Pons (tissue), 1 donor: ENCODE measurements around the gene GSG1L.

Experiments
- DNase-seq: peaks from one replicate; pipeline ENCODE4 v3.0.0-alpha.2; 2016; ENCODE audit warnings: low spot score

GSG1L gene

DNA sequence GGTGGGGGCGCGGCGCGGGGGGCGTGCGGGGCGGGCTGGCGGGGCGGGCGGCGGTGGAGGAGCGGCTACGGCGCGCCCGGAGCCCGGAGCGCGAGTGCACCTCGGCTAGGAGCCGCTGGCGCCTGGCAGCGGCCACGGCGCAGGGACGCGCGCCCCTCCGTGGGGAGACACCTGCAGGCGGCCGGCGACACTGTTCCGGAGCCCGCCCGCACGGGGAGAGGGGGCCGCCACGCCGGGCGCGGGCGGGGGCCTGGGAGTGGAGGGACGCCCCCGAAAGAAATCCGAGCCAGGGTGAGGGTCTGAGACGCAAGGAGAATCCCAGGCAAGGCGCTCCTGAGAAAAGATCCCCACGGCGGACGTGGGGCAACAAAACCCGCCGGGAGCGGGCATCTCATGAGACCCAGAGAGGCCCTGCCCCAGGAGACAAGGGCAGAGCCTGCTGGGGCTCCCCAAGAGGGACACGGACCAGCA is at the start of gene GSG1L:
TSS of gene GSG1L (minus strand) at position 124 of the 471 bp plus-strand sequence. CDS start 290 bp downstream, outside the sequence.
- no peak for DNase-seq

GRCh38 chr16:28112908-28113307 is 49.4 kb upstream of the GSG1L start:
- no peak for DNase-seq

DNA sequence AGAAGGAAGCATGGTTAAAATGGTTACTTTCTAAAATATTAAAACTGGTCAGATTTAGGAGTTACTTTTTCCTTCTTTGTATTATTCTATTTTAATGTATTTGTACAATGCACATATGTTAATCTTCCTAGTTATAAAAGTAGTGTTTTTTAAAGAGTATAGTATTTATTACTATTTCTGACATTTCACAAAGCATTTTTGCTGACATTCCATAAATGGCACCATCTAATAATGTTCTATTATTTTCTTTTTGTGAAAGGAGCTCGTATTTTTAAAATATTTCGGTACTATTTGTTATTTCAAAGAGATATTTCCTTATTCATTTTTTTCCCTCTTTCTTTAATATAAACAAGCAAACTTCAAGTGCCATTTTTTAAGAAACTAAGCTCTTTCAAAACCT is 47.5 kb upstream of the GSG1L start:
- DNase-seq, result no peak

- peak; percentile 53 for DNase-seq
Measured at GRCh38 chr16:28110479-28110878, 47.0 kb upstream of the GSG1L start.

DNA sequence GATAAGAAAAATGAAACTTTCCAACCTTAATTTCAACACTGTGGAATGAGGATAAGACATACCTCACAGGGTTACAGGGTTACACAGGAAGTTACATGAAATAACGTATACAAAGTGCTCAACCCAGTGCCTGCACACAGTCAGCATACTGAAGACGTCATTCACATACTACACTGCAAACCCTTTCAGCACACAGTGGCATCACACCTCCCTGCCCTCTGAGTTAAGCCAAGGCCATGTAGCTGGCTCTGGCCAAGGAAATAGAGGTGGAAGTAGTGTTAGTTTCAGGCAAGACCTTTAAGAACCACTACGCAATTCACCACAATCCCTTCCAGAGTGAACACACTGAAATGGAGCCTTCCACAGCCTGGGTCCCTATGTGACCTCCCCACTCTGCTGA is 46.6 kb upstream of the GSG1L start:
- DNase-seq, result no peak

DNA sequence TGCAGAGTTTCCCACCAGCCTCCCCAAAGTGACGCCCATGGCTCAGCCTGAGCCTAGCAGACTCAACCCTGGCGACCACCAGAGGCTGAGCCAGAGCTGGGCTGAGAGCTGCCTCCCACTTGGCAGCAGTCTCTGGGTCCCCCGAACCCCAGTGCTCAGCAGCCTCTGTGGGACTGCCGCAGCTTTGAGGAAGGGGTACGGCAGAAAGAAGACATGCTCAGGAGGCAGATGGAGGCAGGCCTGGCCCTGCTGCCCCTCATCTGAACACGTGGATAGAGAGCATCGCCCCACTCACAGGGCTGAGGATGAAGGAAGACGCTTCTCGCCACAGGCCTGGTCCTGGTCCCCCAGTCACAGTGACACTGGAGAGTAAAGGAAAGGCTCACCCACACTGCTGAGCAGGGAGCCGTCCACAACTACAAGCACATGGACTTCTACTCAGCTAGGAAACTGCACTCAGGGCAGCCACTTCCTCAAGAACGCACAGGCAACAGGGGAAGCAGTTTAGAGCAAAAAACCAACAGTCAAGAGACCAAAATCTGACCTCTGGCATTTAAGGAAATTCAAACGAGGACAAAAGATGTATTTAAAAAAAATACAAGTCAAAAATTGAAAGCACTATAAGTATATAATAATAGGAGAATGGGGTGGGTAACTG is 45.2 kb upstream of the GSG1L start:
- DNase-seq, result peak; percentile 24

- no peak for DNase-seq
Measured at GRCh38 chr16:28107232-28107631, 43.7 kb upstream of the GSG1L start.

- no peak for DNase-seq
Measured at GRCh38 chr16:28106467-28107215, 43.1 kb upstream of the GSG1L start.

DNA sequence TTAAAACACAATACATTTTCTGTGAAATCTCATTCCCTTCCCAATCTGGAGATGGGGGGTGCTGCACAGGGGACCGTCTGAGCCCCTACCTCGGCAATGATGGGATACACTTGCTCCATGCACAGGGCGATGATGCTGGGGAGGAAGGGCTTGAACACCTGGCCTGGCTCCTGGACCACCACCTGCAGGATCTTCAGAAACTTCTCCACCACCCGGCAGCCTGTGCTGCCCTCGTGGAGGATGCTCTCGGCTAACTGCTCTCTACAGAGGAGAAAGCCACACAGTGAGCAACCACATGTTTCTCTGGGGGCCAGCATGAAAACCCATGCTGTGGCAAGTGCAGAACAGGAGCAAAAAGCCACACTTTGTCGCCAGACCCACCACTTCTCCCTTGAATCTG is 42.4 kb upstream of the GSG1L start:
- no peak for DNase-seq

- no peak for DNase-seq
Measured at GRCh38 chr16:28105297-28105696, 41.8 kb upstream of the GSG1L start.

- DNase-seq, result no peak
Measured at GRCh38 chr16:28104404-28104803, 40.9 kb upstream of the GSG1L start.

GRCh38 chr16:28103516-28104170 is 40.1 kb upstream of the GSG1L start:
- no peak for DNase-seq

- DNase-seq, result no peak
Measured at GRCh38 chr16:28101533-28101890, 38.0 kb upstream of the GSG1L start.

DNA sequence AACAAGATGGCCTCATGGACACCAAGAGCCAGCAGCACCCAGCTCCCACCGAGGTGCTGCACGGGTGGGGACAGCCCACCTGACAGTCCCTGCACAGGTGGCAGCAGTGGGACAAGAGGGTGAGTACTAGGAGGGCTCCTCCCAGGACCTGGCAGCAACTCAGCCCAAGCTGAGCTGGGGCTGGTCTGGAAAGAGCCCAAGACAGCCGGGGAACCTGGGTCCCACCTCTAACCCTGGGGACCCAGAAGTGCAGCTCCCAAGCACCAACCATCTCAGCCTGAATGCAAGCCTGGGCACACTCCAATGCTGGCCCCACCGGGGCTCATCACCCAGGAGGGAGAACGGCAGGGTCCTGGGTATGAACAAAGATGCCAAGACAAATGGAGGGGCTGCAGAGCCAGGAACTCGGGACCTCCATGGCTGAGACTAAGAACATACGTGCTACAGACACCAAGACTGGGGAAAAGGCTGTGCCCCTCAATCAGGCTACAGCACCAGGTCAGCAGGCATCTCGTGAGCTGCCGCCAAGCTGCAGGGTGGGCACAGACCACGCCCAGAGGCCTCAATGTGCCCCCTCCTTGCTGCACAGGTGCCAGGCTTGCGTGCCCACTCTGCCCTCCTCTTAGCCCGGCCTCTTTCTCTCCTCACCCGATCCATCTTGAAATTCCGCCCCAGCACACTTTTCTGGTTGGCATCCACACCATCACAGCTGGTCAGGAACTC is 37.5 kb upstream of the GSG1L start:
- DNase-seq, result no peak

- DNase-seq, result peak; percentile 25
Measured at GRCh38 chr16:28098959-28099945, 35.7 kb upstream of the GSG1L start.

DNA sequence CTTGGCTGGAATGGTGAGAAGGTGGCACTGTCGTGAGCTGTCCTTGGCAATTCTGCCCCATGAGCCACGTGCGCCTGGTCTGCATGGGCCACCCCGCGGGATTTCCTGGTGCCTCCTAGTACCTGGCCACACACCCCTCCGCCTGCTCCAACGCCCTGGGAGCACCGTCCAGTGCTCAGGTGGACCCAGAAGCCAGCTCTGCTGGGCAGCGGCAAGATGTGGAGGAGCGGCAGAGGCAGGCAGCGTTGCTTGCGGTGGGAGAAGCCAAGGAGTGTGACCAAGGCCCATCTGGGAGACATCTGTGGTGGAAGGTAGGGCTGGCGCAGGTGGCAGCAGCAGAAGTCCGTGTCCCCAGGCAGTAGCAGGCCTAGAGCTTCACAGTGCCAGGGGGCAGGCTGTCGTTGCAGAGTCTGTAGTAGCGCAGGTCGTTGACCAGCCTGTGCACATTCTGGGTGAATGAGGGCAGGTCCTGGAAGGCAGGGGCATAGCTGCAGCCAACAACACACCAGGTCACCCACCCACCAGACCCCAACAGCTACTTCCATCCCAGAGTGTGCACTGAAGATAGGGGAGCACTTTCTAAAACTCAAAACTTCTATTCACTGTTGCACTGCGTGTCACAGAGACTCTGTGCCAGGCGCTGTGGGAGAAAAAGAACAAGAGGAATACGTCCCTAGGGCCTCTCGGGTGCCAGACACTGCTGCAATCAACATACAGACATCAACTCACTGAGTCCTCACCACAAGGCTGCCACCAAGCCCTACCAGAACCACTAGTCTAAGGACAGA is 34.9 kb upstream of the GSG1L start:
- DNase-seq, result no peak

GRCh38 chr16:28096983-28097899 is 33.7 kb upstream of the GSG1L start:
- DNase-seq, result no peak

DNA sequence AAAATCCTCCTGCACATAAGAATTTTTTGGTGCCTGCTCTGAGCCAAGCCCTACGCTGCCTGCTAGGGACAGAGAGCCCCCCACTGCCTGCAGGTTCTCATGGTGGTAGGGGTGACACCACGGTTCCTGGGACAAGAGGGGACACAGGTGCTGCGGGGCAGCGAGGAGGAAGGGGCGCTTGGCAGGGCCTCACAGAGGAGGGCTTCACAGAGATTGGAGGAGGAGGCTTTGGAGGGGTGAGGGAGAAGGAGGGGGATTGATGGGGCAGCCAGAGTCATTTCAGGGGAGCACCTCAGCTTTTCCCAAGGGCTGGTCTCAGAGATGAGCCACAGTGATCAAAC is 29.8 kb upstream of the GSG1L start:
- no peak for DNase-seq

DNA sequence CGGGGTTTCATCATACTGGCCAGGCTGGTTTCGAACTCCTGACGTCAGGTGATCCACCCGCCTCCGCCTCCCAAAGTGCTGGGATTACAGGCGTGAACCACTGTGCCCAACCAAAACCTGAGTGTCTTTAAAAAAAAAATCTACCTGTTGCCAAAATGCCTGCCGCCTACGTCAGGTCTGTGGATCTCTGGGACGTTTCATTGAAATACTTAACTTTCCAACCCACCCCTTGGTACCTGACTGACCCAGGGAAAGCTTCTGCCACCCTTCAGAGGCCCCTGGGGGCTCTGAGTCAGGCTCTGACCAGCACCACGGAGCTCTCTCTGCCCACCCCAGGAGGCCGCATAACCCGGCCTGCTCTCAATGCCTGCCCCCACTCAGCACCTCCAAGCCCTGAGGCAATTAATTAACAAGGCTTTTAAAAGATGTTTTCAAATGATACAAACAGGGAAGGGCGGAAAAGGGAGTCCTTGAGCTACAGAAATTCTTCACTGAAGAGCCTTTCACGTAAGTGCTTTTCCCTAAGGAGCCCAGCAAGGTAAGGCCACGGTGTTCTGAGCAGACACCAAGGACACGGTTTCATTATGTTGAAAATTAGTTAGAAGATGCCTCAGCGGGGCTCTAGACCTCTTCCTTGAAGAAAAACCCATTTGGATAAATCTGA is 29.3 kb upstream of the GSG1L start:
- no peak for DNase-seq
